Heart left ventricle (tissue), 16 donors: ENCODE data around the gene FLRT1. TPM values are rescaled to one million over a fixed set of nuclear protein-coding genes. Genes with fewer than 3 reads are reported as not detected.
A peak's percentile ranks its signal among the peaks of the same experiment; 100 is the strongest.

ENCODE experiments used
- ATAC-seq, 4 donors: fragments of 200-7000 bp; cut with Tn5 transposase; one replicate each; pipeline ENCODE4 v1.9.1; 2020 to 2022; ENCODE audit warnings: moderate library complexity in 4 of 4, mild to moderate bottlenecking in 3 of 4, moderate number of reproducible peaks in 1 of 4
- DNase-seq, 5 donors: peaks; one replicate each; pipeline ENCODE4 v3.0.0-alpha.2; 2020
- H3K27ac ChIP-seq, 12 donors: fragments of 200-600 bp; sonication (generic) in 4 of 12; one replicate each; pipeline versions ENCODE4 v1.5.0 to v1.8.0; 2016 to 2022; ENCODE audit warnings: mild to moderate bottlenecking in 2 of 12
- H3K27me3 ChIP-seq, 9 donors: fragments of 200-600 bp; sonication (generic) in 2 of 9; one replicate each; pipeline versions ENCODE4 v1.5.1 to v1.8.0; 2016 to 2022; ENCODE audit warnings: mild to moderate bottlenecking in 3 of 9
- H3K36me3 ChIP-seq, 9 donors: fragments of 200-600 bp; sonication (generic) in 2 of 9; one replicate each; pipeline versions ENCODE4 v1.5.0 to v1.8.0; 2018 to 2022; ENCODE audit warnings: mild to moderate bottlenecking in 2 of 9
- H3K4me1 ChIP-seq, 12 donors: fragments of 200-600 bp; sonication (generic) in 4 of 12; one replicate each; pipeline versions ENCODE4 v1.5.0 to v1.8.0; 2016 to 2022; ENCODE audit warnings: mild to moderate bottlenecking in 3 of 12
- H3K4me3 ChIP-seq, 12 donors: fragments of 200-600 bp; sonication (generic) in 4 of 12; one replicate each; pipeline versions ENCODE4 v1.5.0 to v1.8.0; 2017 to 2022; ENCODE audit warnings: mild to moderate bottlenecking in 9 of 12, moderate library complexity in 4 of 12
- H3K9me3 ChIP-seq, 12 donors: fragments of 200-600 bp; sonication (generic) in 4 of 12; one replicate each; pipeline versions ENCODE4 v1.5.0 to v1.8.0; 2016 to 2022; ENCODE audit warnings: mild to moderate bottlenecking in 1 of 12
- POLR2A ChIP-seq, 2 donors: fragments of 450-650 bp; IDR thresholded peaks; one replicate each; pipeline ENCODE4 v1.6.1; 2017; ENCODE audit warnings: antibody characterized with exemption in 2 of 2, mild to moderate bottlenecking in 2 of 2, moderate library complexity in 2 of 2
- WGBS, 4 donors: extraction: QIAGEN DNeasy Blood & Tissue Kit in 2 of 4; methylation state at CpG; one replicate each; pipeline versions ENCODE4 v1.1.5 to v1.1.7; 2013 to 2018; 5-methylcytosine and 5-hydroxymethylcytosine counted together
- intact Hi-C, 10 donors: fragments of 100-400 bp; cut with DNase I; formaldehyde crosslinking; loops; one replicate each; pipeline versions ENCODE4 v1.11.1 to v1.14.2; 2022
- polyA plus RNA-seq, 2 donors: library from polyadenylated mRNA; stranded (reverse); fragments of 200-250 nt; gene quantifications; one replicate each; pipeline ENCODE4 v1.2.3, GENCODE V29; 2013
- total RNA-seq, 9 donors: library from RNA; depleted of rRNA in 2 of 9; stranded (reverse); fragments of >200 nt in 2 of 9; fragmentation: NEBNext Ultra II Directional in 3 of 9; extraction: Animal tissue kit (Norgen Biotek cat#: 25700) in 3 of 9; gene quantifications; one replicate each; pipeline versions ENCODE4 v1.1.0 to v1.2.4, GENCODE V29; 2016 to 2023
- TF ChIP-seq, protein P1 (sequence below), 12 donors: fragments of 200-600 bp; sonication (generic) in 4 of 12; IDR thresholded peaks; one replicate each; pipeline versions ENCODE4 v1.5.0 to v1.8.0; 2018 to 2022; ENCODE audit warnings: antibody characterized with exemption in 12 of 12, mild to moderate bottlenecking in 5 of 12
- donor health status: ischemic (EF 13 %, LVEDD 7.1; RV severe dilation, severe dysfunction).
- donor health status: healthy with polysubstance abuse.
- donor health status: DM: no; HTN: yes; CAD: no.
- donor health status: DM: no; HTN: no; CAD: no.
- donor health status: ischemic (EF 25% LVEDD 6.9; RV normal size, moderate dysfunction).
- donor health status: ischemic (EF 25% LVEDD 5.7; RV mildly dilated, moderate dysfunction).
- donor health status: healthy.
- donor health status: DM: yes; HTN: yes; CAD: no.
- donor health status: ischemic (EF 35%, LVEDD 5.7; RV mildly dilated, moderate dysfunction).
- donor health status: nonischemic (EF 11% LVEDD 7.7; RV severe dilation, severe dysfunction).
- donor health status: DM: yes; HTN: yes; CAD: no.
- donor health status: PGD.
- donor health status: ischemic (EF 29% LVEDD 5.4; RV normal size, mild dysfunction).
- donor health status: nonischemic (EF 23%, LVEDD 6.1; RV moderate dilation, normal function).

Gene FLRT1
- total and polyA plus RNA-seq, 11 donors = 0.20 to 1.4 (median 0.37) TPM

DNA sequence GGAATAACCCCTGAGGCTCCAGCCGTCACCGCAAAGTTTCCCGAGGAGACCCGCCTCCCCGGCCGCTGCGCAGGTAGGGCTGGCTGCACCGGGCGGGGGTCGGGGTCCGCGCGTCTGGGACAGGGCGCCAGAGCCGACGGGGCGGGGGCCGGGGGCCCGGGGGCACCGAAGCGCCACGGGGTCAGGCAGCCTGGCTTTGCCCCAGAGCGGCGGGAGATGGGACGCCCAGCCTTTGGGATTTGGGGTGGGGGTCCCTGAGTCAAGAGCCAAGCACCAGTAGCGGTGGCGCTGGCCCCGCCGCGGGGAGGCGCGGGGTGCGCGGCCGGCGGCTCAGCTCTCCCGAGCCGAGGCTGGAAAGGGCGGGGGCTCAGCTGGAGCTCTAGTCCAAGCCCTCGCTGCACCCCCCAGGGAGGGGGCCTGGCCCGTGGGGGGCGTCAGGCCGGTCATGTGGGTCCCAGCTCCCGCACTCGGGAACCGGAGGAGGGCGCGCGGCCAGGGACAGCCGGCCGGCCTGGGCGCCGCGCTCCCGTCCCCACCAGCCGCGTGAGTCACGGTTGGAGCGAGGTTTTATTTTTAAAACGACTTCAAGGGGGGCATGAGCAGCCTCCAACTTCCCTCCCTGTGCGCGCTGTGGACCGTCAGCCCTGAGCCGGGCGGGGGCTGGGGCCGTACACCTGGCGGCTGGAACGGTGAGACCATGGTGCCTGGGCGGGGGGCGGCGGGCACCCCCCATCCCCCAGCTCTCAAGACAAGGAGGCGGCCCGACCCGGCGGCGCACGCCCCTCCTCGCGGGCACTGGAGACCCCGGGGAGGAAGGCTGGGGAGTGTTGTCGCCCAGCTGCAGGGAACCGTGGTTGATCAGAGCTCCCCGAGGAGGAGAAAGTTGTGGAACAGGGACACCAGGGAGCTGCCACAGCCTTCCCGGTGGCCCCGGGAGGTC lies 626 bp downstream of the FLRT1 start:
- H3K27ac ChIP-seq = peak overlapping the region in 6 of 12 donors; percentile 27 to 80 (median 47)
- H3K4me3 ChIP-seq = peak overlapping the region; percentile 43 to 68 (median 55)
- TF ChIP-seq POLR2A (IDR thresholded peaks at IDR 0.05) = no peak
- TF ChIP-seq, protein P1, sequence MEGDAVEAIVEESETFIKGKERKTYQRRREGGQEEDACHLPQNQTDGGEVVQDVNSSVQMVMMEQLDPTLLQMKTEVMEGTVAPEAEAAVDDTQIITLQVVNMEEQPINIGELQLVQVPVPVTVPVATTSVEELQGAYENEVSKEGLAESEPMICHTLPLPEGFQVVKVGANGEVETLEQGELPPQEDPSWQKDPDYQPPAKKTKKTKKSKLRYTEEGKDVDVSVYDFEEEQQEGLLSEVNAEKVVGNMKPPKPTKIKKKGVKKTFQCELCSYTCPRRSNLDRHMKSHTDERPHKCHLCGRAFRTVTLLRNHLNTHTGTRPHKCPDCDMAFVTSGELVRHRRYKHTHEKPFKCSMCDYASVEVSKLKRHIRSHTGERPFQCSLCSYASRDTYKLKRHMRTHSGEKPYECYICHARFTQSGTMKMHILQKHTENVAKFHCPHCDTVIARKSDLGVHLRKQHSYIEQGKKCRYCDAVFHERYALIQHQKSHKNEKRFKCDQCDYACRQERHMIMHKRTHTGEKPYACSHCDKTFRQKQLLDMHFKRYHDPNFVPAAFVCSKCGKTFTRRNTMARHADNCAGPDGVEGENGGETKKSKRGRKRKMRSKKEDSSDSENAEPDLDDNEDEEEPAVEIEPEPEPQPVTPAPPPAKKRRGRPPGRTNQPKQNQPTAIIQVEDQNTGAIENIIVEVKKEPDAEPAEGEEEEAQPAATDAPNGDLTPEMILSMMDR (IDR thresholded peaks at IDR 0.05) = peak in 4 of 12 donors; percentile 9 to 19 (median 10)
- H3K27me3 ChIP-seq = peaks cover 0 to 47% (median 2%) of the 10 kb centered on the region in 9 donors
- H3K4me1 ChIP-seq = peaks cover 0 to 24% (median 12%) of the 10 kb centered on the region in 12 donors
- intact Hi-C loops = no loop called here
- no peaks in the 10 kb centered on the region for H3K9me3 ChIP-seq
- WGBS, 4 donors = 2 to 5% (median 3%) methylated on average over 30 to 85 of the region's 85 CpGs
- no peaks in the 10 kb centered on the region for H3K36me3 ChIP-seq
- ATAC-seq (peak in 3 of 4 donors; percentile 66 to 85 (median 67)), DNase-seq (peak in 3 of 5 donors; percentile 45 to 64 (median 49))

DNA sequence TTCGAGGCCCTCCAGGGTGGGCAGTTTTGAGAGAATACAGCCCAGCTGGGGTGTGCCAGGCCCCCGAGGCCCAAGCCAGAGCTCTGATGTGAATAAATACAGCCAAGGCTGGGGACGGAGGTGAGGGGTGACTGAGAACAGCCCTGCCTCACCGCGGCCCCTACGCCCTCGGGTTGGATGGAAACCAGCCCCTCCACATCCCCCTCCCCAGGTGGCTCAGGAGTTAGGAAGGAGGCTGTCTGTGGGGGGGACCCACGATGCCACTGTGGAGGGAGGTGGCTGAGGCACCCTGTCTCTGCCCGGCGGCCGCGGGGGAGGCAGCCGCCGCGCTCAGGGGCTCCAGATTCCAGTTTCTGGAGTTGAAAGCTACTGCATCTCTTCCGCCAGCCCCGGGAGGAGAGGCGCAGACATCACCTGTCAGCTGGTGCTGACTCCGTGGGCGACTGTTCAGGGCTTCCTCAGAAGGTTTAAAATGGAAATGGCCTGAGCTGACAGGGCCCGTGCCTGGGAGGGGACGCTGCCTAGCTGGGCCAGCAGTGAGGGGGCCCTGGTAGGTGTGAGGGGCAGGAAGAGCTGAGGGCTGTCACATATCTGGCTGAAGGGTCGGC lies 1.4 kb downstream of the FLRT1 start:
- intact Hi-C loops = no loop called here
- peak in 2 of 4 donors; percentile 2 to 10 for ATAC-seq

DNA sequence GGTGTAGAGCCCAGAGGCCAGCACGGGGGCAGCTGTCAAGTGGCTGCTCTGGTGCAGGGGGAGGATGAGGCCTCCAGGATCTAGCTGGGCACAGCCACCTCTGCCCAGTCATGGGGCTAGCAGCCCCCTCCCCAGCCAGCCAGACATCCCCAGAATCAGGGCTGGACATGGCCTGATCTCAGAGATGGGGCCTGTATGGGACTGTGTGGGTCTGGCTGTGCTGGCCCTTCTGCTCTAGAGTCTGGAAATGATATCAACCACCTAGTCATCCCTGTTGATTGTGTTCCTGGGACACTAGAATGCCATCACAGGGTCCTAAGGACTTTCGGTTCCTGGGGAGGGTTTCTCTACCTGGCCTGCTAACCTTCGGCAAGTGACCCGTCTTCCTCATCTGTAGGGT lies 2.8 kb downstream of the FLRT1 start:
- intact Hi-C loops = no loop called here
- Histone ChIP-seq H3K4me1 (peaks cover 0 to 24% (median 12%) of the 10 kb centered on the region in 12 donors), H3K36me3 (no peaks in the 10 kb centered on the region), H3K9me3 (no peaks in the 10 kb centered on the region), H3K27ac (peak overlapping the region in 1 of 12 donors; percentile 80), H3K27me3 (peaks cover 0 to 41% (median 2%) of the 10 kb centered on the region in 9 donors), H3K4me3 (no peak overlapping the region)
- TF ChIP-seq, protein P1 (IDR thresholded peaks at IDR 0.05) = no peak
- no peak for TF ChIP-seq POLR2A (IDR thresholded peaks at IDR 0.05)
- ATAC-seq (no peak), DNase-seq (no peak)
- 92 to 97% (median 94%) methylated on average over 1 to 4 of the region's 4 CpGs for WGBS, 4 donors

More for the DNA sequence above, 1.4 kb downstream of the FLRT1 start:
- Histone ChIP-seq H3K27ac (peak overlapping the region in 5 of 12 donors; percentile 27 to 80 (median 55)), H3K4me3 (peak overlapping the region in 7 of 12 donors; percentile 43 to 68 (median 56)), H3K9me3 (no peaks in the 10 kb centered on the region), H3K4me1 (peaks cover 0 to 24% (median 12%) of the 10 kb centered on the region in 12 donors), H3K36me3 (no peaks in the 10 kb centered on the region), H3K27me3 (peaks cover 0 to 47% (median 2%) of the 10 kb centered on the region in 9 donors)
- DNase-seq = no peak
- WGBS, 4 donors = 36 to 53% (median 44%) methylated on average over 23 of the region's 23 CpGs
- no peak for TF ChIP-seq POLR2A (IDR thresholded peaks at IDR 0.05)

DNA sequence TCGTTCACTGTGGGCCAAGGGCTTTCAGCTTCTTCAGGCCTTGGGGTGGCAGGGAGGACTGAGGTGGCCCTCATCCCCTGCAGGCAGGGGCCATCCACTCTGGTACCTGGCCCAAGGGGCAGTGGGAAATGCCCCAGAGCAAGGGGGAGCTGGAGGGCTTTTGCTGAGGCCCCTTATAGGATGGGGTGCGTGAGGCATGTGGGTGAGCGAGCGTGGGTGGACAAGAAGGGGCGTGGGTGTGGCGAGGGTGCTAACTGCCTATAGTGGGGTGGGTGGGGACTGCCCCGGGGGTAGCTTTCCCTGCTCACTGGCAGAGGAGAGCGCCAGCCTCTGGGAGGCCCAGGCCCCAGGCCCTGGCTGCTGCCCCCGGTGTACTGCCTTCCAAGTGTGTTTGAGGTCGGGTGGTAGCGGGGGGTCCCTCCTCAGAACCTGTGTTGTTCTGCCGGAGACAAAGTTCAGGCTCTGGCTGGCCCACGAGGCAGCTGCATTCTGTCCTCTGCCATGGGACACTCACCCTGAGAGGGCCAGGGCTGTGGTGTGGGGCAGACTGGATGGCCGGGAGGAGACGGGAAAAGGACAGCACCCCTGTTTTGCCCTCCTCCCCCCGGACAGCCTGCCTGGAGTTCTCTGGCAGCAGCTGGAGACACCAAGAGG lies 3.4 kb downstream of the FLRT1 start:
- Histone ChIP-seq H3K36me3 (no peaks in the 10 kb centered on the region), H3K27me3 (peaks cover 0 to 36% (median 2%) of the 10 kb centered on the region in 9 donors), H3K4me1 (peaks cover 0 to 24% (median 12%) of the 10 kb centered on the region in 12 donors), H3K4me3 (no peak overlapping the region), H3K27ac (no peak overlapping the region), H3K9me3 (no peaks in the 10 kb centered on the region)
- WGBS, 4 donors = 80 to 92% (median 90%) methylated on average over 10 to 16 of the region's 16 CpGs
- ATAC-seq = no peak
- DNase-seq = no peak
- TF ChIP-seq, protein P1 (IDR thresholded peaks at IDR 0.05) = no peak
- TF ChIP-seq POLR2A (IDR thresholded peaks at IDR 0.05) = no peak
- intact Hi-C loops = no loop called here
